Breast epithelium (tissue), 3 donors: ENCODE measurements around the gene MBD5.

ENCODE experiments used
- POLR2A ChIP-seq: fragments of 450-650 bp; IDR thresholded peaks from one replicate; pipeline ENCODE4 v1.6.1; 2016; ENCODE audit warnings: antibody characterized with exemption, mild to moderate bottlenecking, moderate library complexity
- TF ChIP-seq, protein P1 (sequence below), 3 donors: fragments of 450-650 bp; IDR thresholded peaks; one replicate each; pipeline ENCODE4 v1.5.1; 2016 to 2017; ENCODE audit warnings: antibody characterized with exemption in 3 of 3, mild to moderate bottlenecking in 3 of 3, moderate library complexity in 3 of 3

DNA sequence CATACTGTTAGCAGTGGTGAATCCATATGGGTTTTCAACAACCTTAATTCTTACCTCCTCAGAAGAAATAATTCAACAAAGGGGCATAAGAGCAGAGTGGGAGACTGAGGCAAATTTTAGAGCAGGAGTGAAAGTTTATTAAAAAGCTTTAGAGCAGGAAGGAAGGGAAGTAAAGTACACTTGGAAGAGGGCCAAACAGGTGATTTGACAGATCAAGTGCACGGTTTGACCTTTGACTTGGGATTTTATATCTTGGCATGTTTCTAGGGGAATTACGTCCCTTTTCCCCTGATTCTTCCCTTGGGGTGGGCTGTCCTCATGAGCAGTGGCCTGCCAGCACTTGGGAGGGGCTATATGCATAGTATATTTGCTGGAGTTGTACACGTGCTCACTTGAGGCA is 280.5 kb downstream of the MBD5 start:
- TF ChIP-seq, protein P1, sequence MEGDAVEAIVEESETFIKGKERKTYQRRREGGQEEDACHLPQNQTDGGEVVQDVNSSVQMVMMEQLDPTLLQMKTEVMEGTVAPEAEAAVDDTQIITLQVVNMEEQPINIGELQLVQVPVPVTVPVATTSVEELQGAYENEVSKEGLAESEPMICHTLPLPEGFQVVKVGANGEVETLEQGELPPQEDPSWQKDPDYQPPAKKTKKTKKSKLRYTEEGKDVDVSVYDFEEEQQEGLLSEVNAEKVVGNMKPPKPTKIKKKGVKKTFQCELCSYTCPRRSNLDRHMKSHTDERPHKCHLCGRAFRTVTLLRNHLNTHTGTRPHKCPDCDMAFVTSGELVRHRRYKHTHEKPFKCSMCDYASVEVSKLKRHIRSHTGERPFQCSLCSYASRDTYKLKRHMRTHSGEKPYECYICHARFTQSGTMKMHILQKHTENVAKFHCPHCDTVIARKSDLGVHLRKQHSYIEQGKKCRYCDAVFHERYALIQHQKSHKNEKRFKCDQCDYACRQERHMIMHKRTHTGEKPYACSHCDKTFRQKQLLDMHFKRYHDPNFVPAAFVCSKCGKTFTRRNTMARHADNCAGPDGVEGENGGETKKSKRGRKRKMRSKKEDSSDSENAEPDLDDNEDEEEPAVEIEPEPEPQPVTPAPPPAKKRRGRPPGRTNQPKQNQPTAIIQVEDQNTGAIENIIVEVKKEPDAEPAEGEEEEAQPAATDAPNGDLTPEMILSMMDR (IDR thresholded peaks at IDR 0.05) = no peak
- TF ChIP-seq POLR2A = no peak
